GM18873 (cell line): ENCODE results near the gene TNKS2.
"Not testable (repeated sequence)": the region's sequence is repeated elsewhere in the genome, so short reads cannot be mapped to it uniquely, and the experiment has no call there.

ENCODE experiments used
- ATAC-seq: cut with Tn5 transposase; IDR thresholded peaks from one replicate; pipeline ENCODE4 v1.9.1; 2021; ENCODE audit warnings: mild to moderate bottlenecking, moderate library complexity, moderate number of reproducible peaks; ENCODE audit not compliant: unreplicated experiment, low FRiP score

TNKS2 gene

DNA sequence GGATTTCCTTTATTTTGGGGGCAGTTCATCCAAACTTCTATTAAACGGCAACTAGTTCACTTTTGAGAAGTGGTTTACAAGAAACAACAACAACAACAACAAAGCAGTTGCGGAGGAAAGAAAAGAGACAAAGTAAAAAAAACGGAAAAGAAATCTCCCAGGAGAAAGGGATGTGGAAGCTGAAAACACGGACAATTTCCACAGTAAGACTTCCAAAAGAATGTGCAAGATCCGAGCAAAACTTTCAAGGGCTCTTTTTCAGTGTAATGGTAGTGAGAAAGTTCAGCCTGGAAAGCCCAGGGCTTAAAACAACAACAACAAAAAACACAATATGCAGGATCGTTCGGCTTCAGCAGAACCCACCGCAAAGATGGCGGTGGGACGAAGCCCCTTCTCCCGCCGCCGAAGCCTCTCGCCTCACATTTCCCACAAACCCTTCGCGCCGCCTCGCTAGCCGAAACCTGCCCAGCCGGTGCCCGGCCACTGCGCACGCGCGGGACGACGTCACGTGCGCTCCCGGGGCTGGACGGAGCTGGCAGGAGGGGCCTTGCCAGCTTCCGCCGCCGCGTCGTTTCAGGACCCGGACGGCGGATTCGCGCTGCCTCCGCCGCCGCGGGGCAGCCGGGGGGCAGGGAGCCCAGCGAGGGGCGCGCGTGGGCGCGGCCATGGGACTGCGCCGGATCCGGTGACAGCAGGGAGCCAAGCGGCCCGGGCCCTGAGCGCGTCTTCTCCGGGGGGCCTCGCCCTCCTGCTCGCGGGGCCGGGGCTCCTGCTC lies at the start of gene TNKS2:
TNKS2 (plus strand) TSS at position 553 of the 775 bp plus-strand sequence. CDS start 265 bp downstream, outside the sequence.
- peak; percentile 64 for ATAC-seq

DNA sequence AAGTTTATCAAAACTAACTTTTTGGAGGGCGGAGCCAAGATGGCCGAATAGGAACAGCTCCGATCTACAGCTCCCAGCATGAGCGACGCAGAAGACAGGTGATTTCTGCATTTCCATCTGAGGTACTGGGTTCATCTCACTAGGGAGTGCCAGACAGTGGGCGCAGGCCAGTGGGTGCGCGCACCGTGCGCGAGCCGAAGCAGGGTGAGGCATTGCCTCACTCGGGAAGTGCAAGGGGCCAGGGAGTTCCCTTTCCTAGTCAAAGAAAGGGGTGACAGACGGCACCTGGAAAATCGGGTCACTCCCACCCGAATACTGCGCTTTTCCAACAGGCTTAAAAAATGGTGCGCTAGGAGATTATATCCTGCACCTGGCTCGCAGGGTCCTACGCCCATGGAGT lies 48.6 kb upstream of the TNKS2 start:
- not testable (repeated sequence) for ATAC-seq

DNA sequence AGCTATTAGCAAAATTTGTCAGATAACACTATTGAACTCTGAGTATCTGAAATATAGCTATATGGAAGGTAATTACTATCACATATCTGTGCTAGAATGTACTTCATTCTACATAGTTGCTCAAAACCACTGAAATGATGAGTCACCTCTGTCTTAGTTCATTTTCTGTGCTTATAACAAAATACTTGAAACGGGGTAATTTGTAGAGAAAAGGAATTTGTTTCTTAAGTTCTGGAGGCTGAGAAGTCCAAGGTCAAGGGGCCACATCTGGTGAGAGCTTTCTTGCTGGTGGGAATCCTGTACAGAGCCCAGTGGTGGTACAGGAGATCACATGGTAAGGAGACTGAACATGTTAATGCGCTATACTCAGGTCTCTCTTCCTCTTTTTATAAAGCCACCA lies 41.9 kb upstream of the TNKS2 start:
- ATAC-seq = no peak

DNA sequence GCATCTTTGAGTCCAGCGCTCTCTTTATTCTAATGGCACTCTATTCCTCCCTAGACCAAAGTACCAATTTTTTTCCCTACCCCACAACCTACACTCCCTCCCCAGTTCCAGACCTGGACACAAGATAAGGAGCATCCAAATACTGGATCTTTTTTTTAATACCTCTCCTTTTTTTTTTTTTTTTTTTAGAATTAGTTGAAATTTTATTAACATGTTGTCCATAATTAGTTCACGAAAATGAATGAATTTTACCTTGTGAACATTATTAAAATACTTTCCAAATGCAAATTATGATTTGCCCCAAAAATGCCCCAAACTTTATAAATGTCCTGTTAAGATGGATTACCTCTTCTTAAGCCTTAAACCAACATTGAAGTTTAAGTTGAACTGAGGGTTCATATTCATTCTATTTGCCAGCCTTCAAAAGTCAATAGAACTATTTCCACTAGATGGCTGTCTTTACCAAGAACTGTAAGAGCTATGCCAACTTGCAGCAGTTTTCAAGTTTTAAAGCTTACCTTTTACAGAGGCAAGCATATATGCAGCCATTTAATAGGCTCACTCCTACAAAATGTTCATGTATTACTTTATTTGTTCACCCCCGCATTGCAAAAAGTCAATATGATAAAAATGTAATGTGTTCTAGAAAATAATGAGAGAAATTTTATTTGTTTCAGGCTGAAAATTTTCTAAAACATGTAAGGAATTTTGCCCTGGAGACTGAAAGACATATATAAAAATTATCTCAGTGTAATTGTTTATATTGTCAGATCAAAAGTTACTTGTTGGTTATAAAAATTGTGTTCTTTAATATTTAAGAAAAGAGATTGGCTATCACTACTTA lies 39.7 kb upstream of the TNKS2 start:
- no peak for ATAC-seq

DNA sequence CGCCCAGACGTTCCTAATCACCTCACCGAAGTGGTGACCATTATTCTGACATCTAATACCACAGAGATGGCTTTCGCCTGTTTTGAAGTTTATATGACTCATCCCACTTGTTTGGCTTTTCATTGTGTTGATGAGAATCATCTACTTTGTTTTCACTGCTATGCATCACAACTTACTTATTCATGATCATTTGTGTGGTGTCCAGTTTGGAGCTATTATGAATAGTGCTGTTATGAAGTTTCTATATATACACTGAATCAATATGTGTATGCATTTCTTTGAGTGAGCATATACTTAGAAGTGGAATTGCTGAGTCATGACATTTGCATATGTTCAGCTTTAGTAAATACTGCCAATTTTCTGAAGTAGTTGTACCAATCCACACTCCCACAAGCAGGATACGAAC lies 38.6 kb upstream of the TNKS2 start:
- no peak for ATAC-seq

DNA sequence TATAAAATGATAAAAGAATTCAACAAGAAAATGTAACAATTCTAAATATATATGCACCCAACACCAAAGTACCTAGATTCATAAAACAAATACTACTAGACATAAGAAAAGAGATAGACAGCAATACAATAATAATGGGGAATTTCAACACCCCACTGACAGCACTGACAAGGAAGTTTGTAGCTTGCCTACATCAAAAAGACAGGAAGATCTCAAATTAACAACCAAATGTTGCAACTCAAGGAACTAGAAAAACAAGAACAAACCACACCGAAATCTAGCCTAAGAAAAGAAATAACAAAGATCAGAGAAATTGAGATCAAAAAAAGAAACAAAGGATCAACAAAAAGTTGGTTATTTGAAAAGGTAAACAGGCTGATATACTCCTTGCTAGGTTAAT lies 36.5 kb upstream of the TNKS2 start:
- no peak for ATAC-seq

DNA sequence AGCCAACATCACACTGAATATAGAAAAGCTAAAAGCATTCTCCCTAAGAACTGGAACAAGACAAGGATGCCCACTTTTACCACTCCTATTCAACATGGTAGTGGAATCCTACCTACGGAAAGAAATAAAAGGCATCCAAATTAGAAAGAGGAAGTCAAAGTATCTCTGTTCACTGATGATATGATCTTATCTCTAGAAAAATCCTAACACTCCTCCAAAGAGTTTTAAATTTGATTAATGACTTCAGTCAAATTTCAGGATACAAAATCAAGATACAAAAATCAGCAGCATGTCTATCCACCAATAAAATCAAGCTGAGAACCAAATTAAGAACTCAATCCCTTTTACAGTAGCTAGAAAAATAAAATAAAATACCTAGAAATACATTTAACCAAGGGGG lies 35.3 kb upstream of the TNKS2 start:
- no peak for ATAC-seq

DNA sequence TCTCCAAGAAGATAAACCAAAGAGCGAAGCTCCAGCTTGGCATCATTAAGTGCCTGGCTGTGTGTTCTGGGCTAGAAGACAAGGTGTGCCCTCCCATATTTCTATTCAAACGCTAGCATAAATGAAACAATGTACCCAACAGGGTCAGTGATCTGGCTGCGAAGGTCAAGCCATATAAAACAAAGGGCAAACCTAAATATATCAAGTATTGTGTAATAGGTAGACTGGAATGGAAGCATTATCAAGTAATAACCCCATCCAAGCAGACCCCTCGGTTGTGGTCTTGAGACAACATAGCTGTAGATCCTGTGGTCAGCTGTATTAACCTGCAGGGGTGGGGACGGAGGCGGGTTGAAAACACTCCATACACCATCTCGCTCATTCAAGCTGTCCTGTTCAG lies 31.6 kb upstream of the TNKS2 start:
- ATAC-seq = no peak

DNA sequence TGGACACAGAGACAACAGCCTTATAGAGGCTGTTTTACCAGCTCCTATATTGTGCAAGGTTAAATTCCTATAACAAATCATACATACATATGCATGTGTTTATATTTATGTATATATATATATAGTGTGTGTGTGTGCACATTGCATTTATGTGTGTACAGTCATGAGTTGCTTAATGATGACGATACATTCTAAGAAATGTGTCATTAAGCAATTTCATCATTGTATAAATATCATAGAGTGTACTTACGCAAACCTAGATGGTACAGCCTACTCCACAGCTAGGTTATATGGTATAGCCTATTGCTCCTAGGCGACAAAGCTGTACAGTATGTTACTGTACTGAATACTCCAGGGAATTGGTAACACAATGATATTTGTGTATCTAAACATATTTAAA lies 30.1 kb upstream of the TNKS2 start:
- ATAC-seq = no peak

DNA sequence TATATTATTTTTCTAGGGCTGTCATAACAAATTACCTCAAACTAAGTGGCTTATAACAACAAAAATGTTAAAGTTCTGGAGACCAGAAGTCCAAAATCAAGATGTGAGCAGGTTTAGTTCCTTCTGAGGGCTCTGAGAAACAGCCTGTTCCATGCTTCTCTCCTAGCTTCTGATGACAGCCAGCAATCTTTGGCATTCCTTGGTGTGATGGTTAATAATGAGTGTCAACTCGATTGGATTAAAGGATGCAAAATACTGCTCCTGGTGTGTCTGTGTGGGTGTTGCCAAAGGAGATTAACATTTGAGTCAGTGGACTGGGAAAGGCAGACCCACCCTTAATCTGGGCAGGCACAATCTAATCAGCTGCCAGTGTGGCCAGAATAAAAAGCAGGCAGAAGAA lies 26.3 kb upstream of the TNKS2 start:
- no peak for ATAC-seq

DNA sequence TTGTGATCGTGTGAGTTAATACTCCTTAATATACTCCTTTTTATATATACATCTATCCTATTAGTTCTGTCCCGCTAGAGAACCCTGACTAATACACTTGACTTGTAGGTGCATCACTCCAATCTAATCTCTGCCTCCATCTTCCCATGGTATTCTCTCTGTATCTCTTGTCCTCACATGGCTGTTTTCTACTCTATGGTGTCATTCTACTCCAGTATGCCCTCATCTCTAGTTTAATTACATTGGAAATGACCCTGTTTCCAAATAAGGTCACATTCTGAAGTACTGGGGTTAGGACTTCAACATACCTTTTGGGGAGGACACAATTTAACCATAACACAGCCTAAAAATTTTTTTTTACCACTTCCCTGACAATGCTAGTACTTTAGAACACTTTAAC lies 25.8 kb upstream of the TNKS2 start:
- no peak for ATAC-seq

DNA sequence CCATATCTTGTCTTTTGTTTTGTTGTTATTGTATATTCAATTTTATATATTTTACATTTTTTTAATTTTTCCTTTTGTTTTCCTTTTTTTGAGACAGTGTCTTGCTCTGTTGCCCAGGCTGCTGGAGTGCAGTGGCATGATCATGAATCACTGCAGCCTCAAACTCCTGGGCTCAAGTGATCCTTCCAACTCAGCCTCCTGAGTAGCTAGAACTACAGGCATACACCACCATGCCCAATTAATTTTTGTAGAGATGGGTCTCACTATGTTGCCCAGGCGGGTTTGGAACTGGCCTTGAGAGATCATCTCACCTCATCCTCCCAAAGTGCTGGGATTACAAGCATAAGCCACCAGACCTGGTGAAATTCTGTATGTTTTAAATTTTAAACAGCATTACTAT lies 25.4 kb upstream of the TNKS2 start:
- no peak for ATAC-seq

DNA sequence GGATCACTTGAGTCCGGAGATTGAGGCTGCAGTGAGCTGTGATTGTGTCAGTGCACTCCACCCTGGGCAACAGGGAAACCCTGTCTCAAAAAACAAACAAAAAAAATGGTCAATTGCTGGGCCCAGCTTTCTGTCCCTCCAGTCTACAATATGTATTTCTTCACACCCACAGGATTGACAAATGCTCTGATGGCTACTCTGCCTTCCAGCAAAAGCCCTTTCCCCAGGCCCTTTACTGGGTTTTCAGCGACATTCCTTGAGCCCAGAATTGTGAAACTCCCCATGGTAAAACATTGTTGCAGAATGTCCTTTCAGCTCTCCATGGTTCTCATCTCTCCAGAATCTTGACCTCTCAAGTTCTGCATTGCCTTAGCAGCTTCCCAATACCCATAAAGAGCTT lies 23.7 kb upstream of the TNKS2 start:
- no peak for ATAC-seq

DNA sequence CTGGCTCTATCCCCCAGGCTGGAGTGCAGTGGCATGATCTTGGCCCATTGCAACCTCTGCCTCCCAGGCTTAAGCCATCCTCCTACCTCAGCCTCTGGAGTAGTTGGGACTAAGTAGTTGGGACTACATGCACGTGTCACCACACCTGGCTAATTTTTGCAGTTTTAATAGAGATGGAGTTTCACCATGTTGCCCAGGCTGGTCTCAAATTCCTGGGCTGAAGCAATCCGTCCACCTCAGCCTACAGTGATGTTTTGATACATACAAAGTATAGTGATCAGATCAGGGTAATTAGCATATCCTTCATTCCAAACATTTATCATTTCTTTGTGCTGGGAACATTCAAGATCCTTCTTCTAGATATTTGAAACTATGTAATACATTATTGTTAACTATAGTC lies 22.5 kb upstream of the TNKS2 start:
- ATAC-seq = no peak

DNA sequence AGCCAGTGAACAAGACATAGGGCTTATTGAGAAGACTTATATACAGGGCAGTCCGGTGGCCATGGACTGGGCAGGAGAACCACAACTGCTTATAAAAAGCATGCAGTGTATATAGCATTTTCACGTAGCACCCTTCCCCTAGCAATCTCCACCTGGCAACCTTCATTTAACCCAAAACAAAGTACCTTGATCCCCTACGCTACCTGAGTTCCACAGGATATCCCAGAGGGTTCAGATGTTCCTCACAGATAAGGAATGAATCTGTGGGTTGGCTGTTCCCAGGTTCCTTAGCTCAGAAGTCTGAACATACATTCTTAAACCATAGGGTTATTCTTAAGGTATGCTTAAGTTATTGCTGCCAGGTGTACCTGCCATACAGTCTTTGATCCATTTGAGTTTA lies 22.0 kb upstream of the TNKS2 start:
- no peak for ATAC-seq

DNA sequence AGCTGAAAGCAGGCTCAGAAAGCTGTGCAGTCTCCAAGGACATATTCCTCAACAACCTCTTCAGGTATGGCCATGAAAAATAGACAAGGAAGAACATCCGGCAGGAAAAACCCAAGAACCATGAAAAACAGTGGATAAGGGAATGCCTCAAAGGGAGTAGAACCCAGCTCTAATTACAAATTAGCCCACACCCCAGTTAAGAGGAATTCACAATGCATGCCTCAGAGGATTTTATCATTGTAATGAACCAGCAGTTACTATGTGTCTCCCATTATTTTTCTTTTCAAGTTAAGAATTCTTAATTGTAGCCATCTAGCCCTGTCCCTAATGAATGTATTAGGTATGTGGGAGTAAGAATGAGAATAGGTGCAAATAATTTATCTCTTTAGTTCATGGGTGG lies 19.7 kb upstream of the TNKS2 start:
- no peak for ATAC-seq

DNA sequence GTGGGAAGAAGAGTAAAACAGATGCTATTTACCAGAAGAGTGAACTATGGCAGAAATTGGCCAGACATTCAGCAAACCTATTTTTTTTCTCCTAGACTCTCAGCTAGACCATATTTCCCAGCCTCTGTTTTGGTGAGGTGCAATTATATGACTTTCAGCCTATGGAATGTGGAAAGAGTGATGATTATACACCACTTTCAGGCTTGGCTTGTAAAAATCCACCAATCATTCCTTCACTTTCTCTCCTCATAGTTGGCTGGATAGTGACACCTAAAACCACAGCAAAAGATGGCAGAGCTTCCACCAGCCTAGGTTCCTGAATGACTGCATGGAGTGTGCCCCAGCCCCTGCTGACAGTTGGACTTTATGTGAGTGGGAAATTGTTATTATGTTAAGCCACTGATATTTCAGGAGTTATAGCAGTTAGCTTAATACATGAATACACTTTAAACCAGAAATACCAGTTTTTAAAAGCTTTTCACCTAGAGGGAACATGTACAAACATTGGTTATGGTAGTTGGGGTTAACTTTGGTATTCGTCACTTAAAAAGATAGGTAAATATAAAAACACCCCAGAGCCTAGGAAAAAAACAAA lies 19.1 kb upstream of the TNKS2 start:
- ATAC-seq = no peak

DNA sequence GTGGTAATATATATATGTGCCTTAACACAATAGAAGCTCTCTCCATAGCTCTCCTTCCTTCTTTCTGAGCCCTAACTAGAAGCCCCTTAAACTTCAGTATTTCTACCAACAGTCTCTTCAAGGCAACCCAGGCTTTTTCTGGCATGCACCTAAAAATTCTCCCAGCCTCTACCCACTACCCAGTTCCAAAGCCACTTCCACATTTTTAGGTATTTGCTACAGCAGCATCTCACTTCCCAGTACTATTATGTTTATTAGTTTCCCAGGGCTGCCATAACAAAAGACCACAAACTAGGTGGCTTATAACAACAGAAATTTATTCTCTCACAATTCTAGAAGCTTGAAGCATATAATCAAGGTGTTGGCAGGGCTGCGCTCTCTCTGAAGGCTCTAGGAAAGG lies 15.7 kb upstream of the TNKS2 start:
- ATAC-seq = no peak

DNA sequence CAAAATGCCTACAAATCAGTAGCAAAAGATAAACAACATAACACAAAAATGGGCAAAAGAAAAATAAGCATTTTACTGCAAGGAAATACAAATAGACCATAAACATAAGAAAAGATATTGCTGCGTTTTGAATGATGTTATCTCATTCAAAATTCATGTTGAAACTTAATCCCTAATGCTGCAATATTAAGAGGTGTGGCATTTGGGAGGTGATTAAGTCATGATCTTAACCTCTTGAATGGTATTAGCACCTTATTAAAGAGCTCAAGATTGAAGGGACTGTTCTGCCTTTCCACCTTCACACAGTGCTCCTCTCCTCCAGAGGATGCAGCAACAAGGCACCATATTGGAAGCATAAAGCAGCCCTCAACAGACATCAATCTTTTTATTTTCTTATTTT lies 12.4 kb upstream of the TNKS2 start:
- ATAC-seq = no peak

DNA sequence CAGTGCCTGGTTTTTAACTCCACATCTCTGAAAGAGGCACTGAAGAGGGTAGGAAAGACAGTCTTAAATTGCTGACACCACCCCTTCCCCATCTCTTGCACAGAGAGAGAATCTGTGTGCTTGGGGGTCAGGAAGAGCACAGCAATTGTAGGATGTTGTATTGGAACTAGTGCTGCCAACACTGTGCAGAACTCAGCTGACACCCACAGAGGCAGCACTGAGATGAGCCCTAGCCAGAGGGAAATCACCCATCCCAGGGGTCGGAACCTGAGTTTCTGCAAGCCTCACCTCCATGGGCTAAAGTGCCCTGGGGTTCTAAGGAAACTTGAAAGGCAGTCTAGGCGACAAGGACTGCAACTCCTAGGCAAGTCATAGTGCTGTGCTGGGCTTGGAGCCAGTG lies 11.0 kb upstream of the TNKS2 start:
- no peak for ATAC-seq

DNA sequence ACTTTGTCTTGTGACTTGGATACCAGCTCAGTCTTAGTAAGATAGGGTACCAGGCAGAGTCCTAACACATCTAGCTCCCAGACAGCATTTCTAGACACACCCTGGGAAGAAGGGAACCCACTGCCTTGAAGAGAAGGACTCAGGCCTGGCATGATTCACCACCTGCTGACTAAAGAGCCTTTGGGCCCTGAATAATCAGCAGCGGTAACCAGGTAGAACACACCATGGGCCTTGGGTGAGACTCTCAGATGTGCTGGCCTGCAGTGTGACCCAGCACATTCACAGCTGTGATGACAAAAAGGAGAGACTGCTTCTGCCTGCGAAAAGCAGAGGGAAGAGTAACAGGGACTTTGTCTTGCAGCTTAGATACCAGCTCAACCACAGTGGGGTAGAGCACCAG lies 10.4 kb upstream of the TNKS2 start:
- ATAC-seq = no peak

DNA sequence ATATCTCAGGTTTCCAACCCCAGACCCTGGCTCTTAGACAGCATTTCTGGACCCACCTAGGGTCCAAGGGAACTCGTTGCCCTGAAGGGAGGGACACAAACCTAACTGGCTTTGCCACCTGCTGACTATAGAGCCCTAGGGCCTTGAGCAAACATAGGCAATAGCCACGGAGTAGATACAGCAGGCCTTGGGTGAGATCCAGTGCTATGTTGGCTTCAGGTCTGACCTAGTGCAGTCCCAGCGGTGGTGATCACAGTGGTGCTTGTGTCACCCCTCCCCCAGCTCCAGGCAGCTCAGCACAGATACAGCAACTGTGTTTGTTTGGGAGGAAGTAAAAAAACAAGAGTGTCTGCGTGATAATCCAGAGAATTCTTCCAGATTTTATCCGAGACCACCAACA lies 9.7 kb upstream of the TNKS2 start:
- no peak for ATAC-seq
